A549 (cell line): Measurements from ENCODE around the gene MRPL34. TPM values are rescaled to one million over a fixed set of nuclear protein-coding genes. Genes with fewer than 3 reads are reported as not detected.

Source experiments
- ATAC-seq, 2 experiments: fragments of 200-7000 bp in 1 of 2; fragments of >200 bp in 1 of 2; cut with Nextera tagmentation in 1 of 2; cut with Tn5 transposase in 1 of 2; 3 replicates each; pipeline versions ENCODE4 v1.8.0 to v1.9.1; 2018 to 2020; ENCODE audit warnings: mild to moderate bottlenecking in 1 of 2, moderate library complexity in 1 of 2
- CTCF ChIA-PET: fragments of 300-600 bp; sonication (Branson Sonifier 250); formaldehyde crosslinking; extraction: SDS; loops from one replicate; lab custom pipeline; 2021; ENCODE audit warnings: antibody characterized with exemption, inconsistent platforms; lab: Yijun Ruan, JAX
- POLR2A ChIA-PET: fragments of 350-600 bp; formaldehyde crosslinking; extraction: SDS; loops from one replicate; lab custom pipeline; 2021; ENCODE audit warnings: antibody characterized with exemption, inconsistent platforms; lab: Yijun Ruan, JAX
- DNase-seq, 2 experiments: peaks; one replicate each; pipeline versions ENCODE4 v3.0.0 to v3.0.0-alpha.2; 2011 to 2016; ENCODE audit warnings: low read depth in 1 of 2, low spot score in 1 of 2
- FAIRE-seq: peaks from 2 replicates; lab custom pipeline; 2011; peaks lifted over from hg19 to GRCh38; lab: Jason Lieb, UNC
- H3K27ac ChIP-seq, 2 experiments: fragments of >200 bp; sonication (Bioruptor Twin); formaldehyde crosslinking; 3 replicates each; pipeline ENCODE4 v1.5.1; 2016 to 2017
- H3K4me1 ChIP-seq: fragments of >200 bp; sonication (Bioruptor Twin); formaldehyde crosslinking; 3 replicates; pipeline ENCODE4 v1.6.1; 2016
- H3K4me2 ChIP-seq: fragments of >200 bp; sonication (Bioruptor Twin); formaldehyde crosslinking; 3 replicates; pipeline ENCODE4 v1.6.1; 2016
- H3K4me3 ChIP-seq: fragments of >200 bp; sonication (Bioruptor Twin); formaldehyde crosslinking; 3 replicates; pipeline ENCODE4 v1.5.1; 2016
- H3K9me3 ChIP-seq: fragments of >200 bp; sonication (Bioruptor Twin); formaldehyde crosslinking; 3 replicates; pipeline ENCODE4 v1.6.1; 2016
- BHLHE40 ChIP-seq: IDR thresholded peaks from 2 replicates; pipeline ENCODE4 v1.6.1; 2012; ENCODE audit warnings: low read depth, low read length, inconsistent platforms
- CBX2 ChIP-seq: fragments of 200-600 bp; sonication (generic); IDR thresholded peaks from 2 replicates; pipeline ENCODE4 v1.6.1; 2016; ENCODE audit warnings: low read depth, mild to moderate bottlenecking, borderline replicate concordance
- CTCF ChIP-seq: fragments of >200 bp; sonication (Bioruptor Twin); formaldehyde crosslinking; IDR thresholded peaks from 3 replicates; pipeline ENCODE4 v1.5.1; 2016
- ELK1 ChIP-seq: fragments of 150-350 bp; IDR thresholded peaks from 2 replicates; pipeline ENCODE4 v1.6.1; 2014; ENCODE audit warnings: low read depth, mild to moderate bottlenecking, low read length
- ESRRA ChIP-seq: fragments of 150-350 bp; IDR thresholded peaks from 2 replicates; pipeline ENCODE4 v1.6.1; 2014; ENCODE audit warnings: mild to moderate bottlenecking, low read length, borderline replicate concordance
- FOSB ChIP-seq: fragments of 250-450 bp; sonication (Bioruptor Pico); IDR thresholded peaks from 2 replicates; pipeline ENCODE4 v1.5.0; 2020; ENCODE audit warnings: mild to moderate bottlenecking, moderate library complexity
- FOXS1 ChIP-seq: fragments of 250-450 bp; sonication (Bioruptor Pico); IDR thresholded peaks from 2 replicates; pipeline ENCODE4 v1.5.0; 2020; ENCODE audit warnings: mild to moderate bottlenecking, moderate library complexity
- GATA3 ChIP-seq: IDR thresholded peaks from 2 replicates; pipeline ENCODE4 v1.6.1; 2012; ENCODE audit warnings: borderline replicate concordance
- HDAC2 ChIP-seq: fragments of 200-600 bp; sonication (generic); IDR thresholded peaks from 2 replicates; pipeline ENCODE4 v1.6.1; 2016
- HEYL ChIP-seq: fragments of 250-450 bp; sonication (Bioruptor Pico); IDR thresholded peaks from 2 replicates; pipeline ENCODE4 v1.8.0; 2021; ENCODE audit warnings: mild to moderate bottlenecking, moderate library complexity
- HMGXB4 ChIP-seq: fragments of 250-450 bp; sonication (Bioruptor Pico); IDR thresholded peaks from 2 replicates; pipeline ENCODE4 v1.5.0; 2021; ENCODE audit warnings: mild to moderate bottlenecking, moderate library complexity, borderline replicate concordance
- HOXA7 ChIP-seq: fragments of 250-450 bp; sonication (Bioruptor Pico); IDR thresholded peaks from 2 replicates; pipeline ENCODE4 v1.5.0; 2020; ENCODE audit warnings: mild to moderate bottlenecking, moderate library complexity
- KDM1A ChIP-seq: fragments of 200-600 bp; sonication (generic); IDR thresholded peaks from 2 replicates; pipeline ENCODE4 v1.6.1; 2016; ENCODE audit warnings: low read depth, mild to moderate bottlenecking
- NPAS2 ChIP-seq: fragments of 250-450 bp; sonication (Bioruptor Pico); IDR thresholded peaks from 2 replicates; pipeline ENCODE4 v1.8.0; 2022; ENCODE audit warnings: mild to moderate bottlenecking, moderate library complexity, borderline replicate concordance
- POLR2A ChIP-seq: IDR thresholded peaks from 2 replicates; pipeline ENCODE4 v1.6.1; 2012; ENCODE audit warnings: mild to moderate bottlenecking, low read length
- RAD21 ChIP-seq, 2 experiments: fragments of >200 bp in 1 of 2; sonication (Bioruptor Twin) in 1 of 2; formaldehyde crosslinking in 1 of 2; IDR thresholded peaks in 1 of 2; conservative IDR thresholded peaks in 1 of 2; 2 replicates in 1 of 2; 3 replicates in 1 of 2; pipeline ENCODE4 v1.6.1; 2012 to 2018; ENCODE audit warnings: inconsistent platforms in 1 of 2
- RFX5 ChIP-seq: fragments of 450-650 bp; IDR thresholded peaks from 2 replicates; pipeline ENCODE4 v1.7.1; 2014; ENCODE audit warnings: antibody characterized with exemption, mild to moderate bottlenecking, moderate library complexity
- SMC3 ChIP-seq: fragments of >200 bp; sonication (Bioruptor Twin); formaldehyde crosslinking; IDR thresholded peaks from 3 replicates; pipeline ENCODE4 v1.6.1; 2018; ENCODE audit warnings: inconsistent platforms
- TFCP2L1 ChIP-seq: fragments of 250-450 bp; sonication (Bioruptor Pico); IDR thresholded peaks from 2 replicates; pipeline ENCODE4 v1.5.0; 2021; ENCODE audit warnings: mild to moderate bottlenecking
- ZSCAN20 ChIP-seq: fragments of 250-450 bp; sonication (Bioruptor Pico); IDR thresholded peaks from 2 replicates; pipeline ENCODE4 v1.8.0; 2022; ENCODE audit warnings: mild to moderate bottlenecking, moderate library complexity
- WGBS: methylation state at CpG from one replicate; pipeline ENCODE4 v1.1.6; 2017; ENCODE audit errors: missing lambda C conversion rate; 5-methylcytosine and 5-hydroxymethylcytosine counted together
- polyA plus RNA-seq, 4 experiments: library from polyadenylated mRNA; depleted of rRNA in 3 of 4; stranded (reverse); fragments of >200 nt; fragmentation: RNase III in 1 of 4; extraction: RNeasy Plus Mini Kit Qiagen cat#74134 plus additional on column Dnase treatment in 1 of 4; gene quantifications; 2 replicates in 3 of 4; 3 replicates in 1 of 4; pipeline ENCODE4 v1.2.3, GENCODE V29; 2011 to 2017

Gene MRPL34
- polyA plus RNA-seq, 2 of the 4 experiments (the other 2 are of a cell fraction) = 28.1 to 56.1 TPM

DNA sequence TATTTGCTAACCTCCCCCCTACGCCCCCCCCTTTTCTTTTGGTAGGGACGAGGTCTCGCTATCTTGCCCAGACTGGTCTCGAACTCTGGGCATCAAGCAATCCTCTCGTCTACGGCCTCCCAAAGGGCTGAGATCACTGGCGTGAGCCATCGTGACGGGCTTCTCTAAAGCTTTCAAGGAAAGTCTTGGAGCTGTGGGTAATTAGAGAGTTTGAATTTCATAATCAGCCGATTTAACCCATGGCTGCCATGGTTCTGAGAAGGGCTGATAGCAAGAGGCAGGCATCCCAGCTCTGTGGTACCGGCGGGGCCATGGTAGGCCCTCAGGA lies 1.8 kb upstream of the MRPL34 start:
- WGBS = 84% methylated on average over 10 of the region's 12 CpGs
- no peak for DNase-seq
- CTCF ChIA-PET = interaction anchor here (0.8 to 8.7 kb wide), 3 partner anchors 10 to 82 kb away, joined by 5 to 98 read pairs (median 8); no protein-coding TSS in a partner anchor
- FAIRE-seq = no peak
- Histone ChIP-seq H3K27ac (peak overlapping the region; percentile 62 to 87), H3K4me1 (peaks cover 28% of the 10 kb centered on the region), H3K9me3 (no peaks in the 10 kb centered on the region), H3K4me2 (peak overlapping the region; percentile 93), H3K4me3 (no peak overlapping the region)
- POLR2A ChIA-PET = interaction anchor here (1.9 kb wide), 1 partner anchor 11 kb away, joined by 15 read pairs; no protein-coding TSS in a partner anchor
- TF ChIP-seq ZSCAN20 (CRISPR knock-in tag) = no peak
- no peak for TF ChIP-seq RAD21 (conservative IDR thresholded peaks at IDR 0.05 in 1 of 2, IDR thresholded peaks at IDR 0.05 in 1 of 2)
- TF ChIP-seq SMC3 = no peak
- no peak for TF ChIP-seq CTCF
- TF ChIP-seq FOXS1 (CRISPR knock-in tag) = no peak
- TF ChIP-seq ELK1 = no peak
- TF ChIP-seq FOSB = no peak
- no peak for TF ChIP-seq HEYL (CRISPR knock-in tag)
- no peak for TF ChIP-seq NPAS2 (CRISPR knock-in tag)
- no peak for TF ChIP-seq BHLHE40
- no peak for TF ChIP-seq RFX5
- ATAC-seq = no peak

- POLR2A ChIA-PET = interaction anchor here (0.7 to 1.9 kb wide), 5 partner anchors 12 to 89 kb away, joined by 3 to 15 read pairs (median 4); partner anchors contain the start of gene ANO8
- H3K4me3 ChIP-seq = no peak overlapping the region
- no peak for ATAC-seq
- CTCF ChIA-PET = interaction anchor here (0.6 to 8.7 kb wide), 12 partner anchors 11 to 1890 kb away, joined by 3 to 98 read pairs (median 4); no protein-coding TSS in a partner anchor
- TF ChIP-seq HDAC2 (no peak), POLR2A (no peak), FOXS1 (CRISPR knock-in tag) (no peak), TFCP2L1 (CRISPR knock-in tag) (no peak), CBX2 (no peak), HMGXB4 (no peak), RAD21 (conservative IDR thresholded peaks at IDR 0.05 in 1 of 2, IDR thresholded peaks at IDR 0.05 in 1 of 2) (no peak), SMC3 (no peak), ZSCAN20 (CRISPR knock-in tag) (no peak), KDM1A (no peak), GATA3 (no peak), ESRRA (no peak), HOXA7 (CRISPR knock-in tag) (no peak)
- peak overlapping the region; percentile 93 for H3K4me2 ChIP-seq
- no peak for DNase-seq
- 56% methylated on average over 12 of the region's 12 CpGs for WGBS
- H3K9me3 ChIP-seq = no peaks in the 10 kb centered on the region
- H3K4me1 ChIP-seq = peaks cover 28% of the 10 kb centered on the region
- no peak for FAIRE-seq
- peak overlapping the region; percentile 73 to 87 for H3K27ac ChIP-seq
Measured at GRCh38 chr19:17304386-17305215, 1.1 kb upstream of the MRPL34 start.
